Measurements from ENCODE around the gene RNF150. TPM values are rescaled to one million over a fixed set of nuclear protein-coding genes. Genes with fewer than 3 reads are reported as not detected.

Gene RNF150
- total and polyA plus RNA-seq, 2 of the 4 experiments (the other 2 are of a cell fraction), result 6.2 to 18.1 TPM

DNA sequence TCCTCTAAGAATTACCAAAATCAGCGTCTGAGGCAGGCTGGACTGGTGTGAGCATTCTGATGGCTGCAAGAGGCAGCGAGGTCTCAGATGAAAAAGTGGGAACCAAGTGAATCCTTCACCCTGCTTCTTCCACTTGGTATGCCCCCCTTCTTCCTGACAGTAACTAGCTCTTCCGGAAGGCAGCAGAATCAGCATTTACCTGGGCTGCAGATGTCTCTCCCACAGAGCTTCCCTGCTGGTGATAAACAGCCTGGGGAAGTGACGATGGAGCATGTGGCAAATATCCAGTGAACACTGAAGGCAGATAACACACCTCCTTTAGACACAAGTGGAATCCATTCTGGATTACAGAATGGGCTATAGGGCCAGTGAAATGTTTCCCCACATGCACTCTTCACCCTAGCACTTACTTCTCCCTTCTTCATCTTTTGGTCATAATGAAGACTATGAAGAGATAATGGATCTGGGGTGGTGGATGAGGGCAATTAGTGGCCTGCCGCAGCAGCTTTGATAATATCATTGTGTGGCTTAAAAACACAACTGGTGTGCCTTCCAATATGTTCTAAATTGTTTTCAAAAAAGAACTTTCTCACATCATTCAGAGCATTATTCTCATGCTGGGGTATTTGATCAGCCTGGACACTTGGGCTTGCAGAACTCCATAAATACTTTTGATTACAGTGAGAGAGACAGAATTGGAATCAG is 316.3 kb downstream of the RNF150 start:
- TF ChIP-seq CEBPB (IDR thresholded peaks at IDR 0.05; ENCODE audit: low read depth, low read length), result no peak
- no peak for TF ChIP-seq FOS (IDR thresholded peaks at IDR 0.05; ENCODE audit: low read depth, low read length)
- TF ChIP-seq, protein P1, sequence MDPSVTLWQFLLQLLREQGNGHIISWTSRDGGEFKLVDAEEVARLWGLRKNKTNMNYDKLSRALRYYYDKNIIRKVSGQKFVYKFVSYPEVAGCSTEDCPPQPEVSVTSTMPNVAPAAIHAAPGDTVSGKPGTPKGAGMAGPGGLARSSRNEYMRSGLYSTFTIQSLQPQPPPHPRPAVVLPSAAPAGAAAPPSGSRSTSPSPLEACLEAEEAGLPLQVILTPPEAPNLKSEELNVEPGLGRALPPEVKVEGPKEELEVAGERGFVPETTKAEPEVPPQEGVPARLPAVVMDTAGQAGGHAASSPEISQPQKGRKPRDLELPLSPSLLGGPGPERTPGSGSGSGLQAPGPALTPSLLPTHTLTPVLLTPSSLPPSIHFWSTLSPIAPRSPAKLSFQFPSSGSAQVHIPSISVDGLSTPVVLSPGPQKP (IDR thresholded peaks at IDR 0.05; ENCODE audit: borderline replicate concordance, low read depth, low read length), result no peak
- no peak for TF ChIP-seq MXI1 (IDR thresholded peaks at IDR 0.05; ENCODE audit: borderline replicate concordance, low read depth, low read length)
- TF ChIP-seq, protein P2, sequence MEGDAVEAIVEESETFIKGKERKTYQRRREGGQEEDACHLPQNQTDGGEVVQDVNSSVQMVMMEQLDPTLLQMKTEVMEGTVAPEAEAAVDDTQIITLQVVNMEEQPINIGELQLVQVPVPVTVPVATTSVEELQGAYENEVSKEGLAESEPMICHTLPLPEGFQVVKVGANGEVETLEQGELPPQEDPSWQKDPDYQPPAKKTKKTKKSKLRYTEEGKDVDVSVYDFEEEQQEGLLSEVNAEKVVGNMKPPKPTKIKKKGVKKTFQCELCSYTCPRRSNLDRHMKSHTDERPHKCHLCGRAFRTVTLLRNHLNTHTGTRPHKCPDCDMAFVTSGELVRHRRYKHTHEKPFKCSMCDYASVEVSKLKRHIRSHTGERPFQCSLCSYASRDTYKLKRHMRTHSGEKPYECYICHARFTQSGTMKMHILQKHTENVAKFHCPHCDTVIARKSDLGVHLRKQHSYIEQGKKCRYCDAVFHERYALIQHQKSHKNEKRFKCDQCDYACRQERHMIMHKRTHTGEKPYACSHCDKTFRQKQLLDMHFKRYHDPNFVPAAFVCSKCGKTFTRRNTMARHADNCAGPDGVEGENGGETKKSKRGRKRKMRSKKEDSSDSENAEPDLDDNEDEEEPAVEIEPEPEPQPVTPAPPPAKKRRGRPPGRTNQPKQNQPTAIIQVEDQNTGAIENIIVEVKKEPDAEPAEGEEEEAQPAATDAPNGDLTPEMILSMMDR (conservative IDR thresholded peaks at IDR 0.05; ENCODE audit: low read depth, low read length), result no peak
- no peak for TF ChIP-seq RFX5 (IDR thresholded peaks at IDR 0.05; ENCODE audit: low read depth, low read length)
- TF ChIP-seq NFE2L2 (IDR thresholded peaks at IDR 0.05; ENCODE audit: low read depth, low read length), result no peak
- TF ChIP-seq POLR2A (IDR thresholded peaks at IDR 0.05; ENCODE audit: low read depth, low read length), result no peak
- ChIA-PET POLR2A (ENCODE audit: unreplicated experiment) (no interaction called here), CTCF (no interaction called here)
- no peaks in the 10 kb centered on the region for H3K79me1 ChIP-seq (ENCODE audit: low read depth in 1 of 2, low read length in 2 of 2)
- H3K9me1 ChIP-seq (ENCODE audit: insufficient read depth, low read length), result no peaks in the 10 kb centered on the region
- intact Hi-C loops (cut with micrococcal nuclease) (no loop called here), in situ Hi-C loops (cut with MboI; ENCODE audit: low sequenced_read_pairs) (no loop called here), dilution Hi-C loops (cut with HindIII; ENCODE audit: low sequenced_read_pairs, unreplicated experiment) (no loop called here)
- H3K4me2 ChIP-seq (ENCODE audit: low read depth, low read length), result no peak overlapping the region
- H2BK20ac ChIP-seq (ENCODE audit: low read depth, low read length), result no peak overlapping the region
- no peak for DNase-seq
- H3K36me3 ChIP-seq (ENCODE audit: control insufficient read depth, insufficient read depth, low read length), result no peaks in the 10 kb centered on the region
- no peak overlapping the region for H4K91ac ChIP-seq (ENCODE audit: insufficient read depth, low read depth, low read length)
- no peak overlapping the region for H3K9ac ChIP-seq (ENCODE audit: low read depth, low read length)
- H2AFZ ChIP-seq (replicated peaks; ENCODE audit: low read length, poor library complexity), result no peak overlapping the region
- no peak overlapping the region for H4K8ac ChIP-seq (ENCODE audit: low read depth in 2 of 2, low read length in 2 of 2)
- no peak for ATAC-seq (ENCODE audit: low read depth)
- H2BK5ac ChIP-seq (ENCODE audit: low read depth, low read length, poor library complexity, severe bottlenecking), result no peak overlapping the region
- peaks cover 21% of the 10 kb centered on the region for H3K27me3 ChIP-seq (ENCODE audit: control insufficient read depth, insufficient read depth, low read length)
- no peak overlapping the region for H2BK120ac ChIP-seq (ENCODE audit: low read depth, low read length)
- no peak overlapping the region for H2AK9ac ChIP-seq (replicated peaks; ENCODE audit: low read depth, low read length, poor library complexity)
- no peak overlapping the region for H3K18ac ChIP-seq (ENCODE audit: low read depth, low read length)
- no peaks in the 10 kb centered on the region for H3K4me1 ChIP-seq (ENCODE audit: control insufficient read depth, insufficient read depth, low read length)
- H3K4ac ChIP-seq (ENCODE audit: low read depth, low read length), result no peak overlapping the region
- H3K14ac ChIP-seq (replicated peaks; ENCODE audit: low read depth, low read length), result no peak overlapping the region
- H4K20me1 ChIP-seq (ENCODE audit: insufficient read depth, low read length), result no peaks in the 10 kb centered on the region
- no peaks in the 10 kb centered on the region for H3K9me3 ChIP-seq (ENCODE audit: control insufficient read depth, insufficient read depth, low read length)
- H3K56ac ChIP-seq (ENCODE audit: extremely low read depth, insufficient read depth, low read length), result no peak overlapping the region
- H2AK5ac ChIP-seq (ENCODE audit: low read depth, low read length), result no peak overlapping the region
- BruUV-seq (replicated peaks), result no TSS peak
- no peak overlapping the region for H2BK15ac ChIP-seq (ENCODE audit: low read depth, low read length)
- H3K23ac ChIP-seq (ENCODE audit: low read depth, low read length), result no peak overlapping the region
- H3K4me3 ChIP-seq (ENCODE audit: insufficient read depth, low read depth, low read length), result no peak overlapping the region
- H3K27ac ChIP-seq (ENCODE audit: insufficient read depth, low read length), result no peak overlapping the region
- no peak overlapping the region for H4K5ac ChIP-seq (ENCODE audit: low read depth, low read length)
- WGBS, 2 experiments (ENCODE audit: extremely low coverage in 2 of 2, insufficient read length in 1 of 2), result no CpG with 5 or more reads among the region's 5 CpGs
